Left hindlimb (tissue), 1 donor: ENCODE results near the gene ABAT.

Experiments
- DNase-seq: peaks from one replicate; pipeline ENCODE4 v3.0.0-alpha.2; 2018

The ABAT gene

DNA sequence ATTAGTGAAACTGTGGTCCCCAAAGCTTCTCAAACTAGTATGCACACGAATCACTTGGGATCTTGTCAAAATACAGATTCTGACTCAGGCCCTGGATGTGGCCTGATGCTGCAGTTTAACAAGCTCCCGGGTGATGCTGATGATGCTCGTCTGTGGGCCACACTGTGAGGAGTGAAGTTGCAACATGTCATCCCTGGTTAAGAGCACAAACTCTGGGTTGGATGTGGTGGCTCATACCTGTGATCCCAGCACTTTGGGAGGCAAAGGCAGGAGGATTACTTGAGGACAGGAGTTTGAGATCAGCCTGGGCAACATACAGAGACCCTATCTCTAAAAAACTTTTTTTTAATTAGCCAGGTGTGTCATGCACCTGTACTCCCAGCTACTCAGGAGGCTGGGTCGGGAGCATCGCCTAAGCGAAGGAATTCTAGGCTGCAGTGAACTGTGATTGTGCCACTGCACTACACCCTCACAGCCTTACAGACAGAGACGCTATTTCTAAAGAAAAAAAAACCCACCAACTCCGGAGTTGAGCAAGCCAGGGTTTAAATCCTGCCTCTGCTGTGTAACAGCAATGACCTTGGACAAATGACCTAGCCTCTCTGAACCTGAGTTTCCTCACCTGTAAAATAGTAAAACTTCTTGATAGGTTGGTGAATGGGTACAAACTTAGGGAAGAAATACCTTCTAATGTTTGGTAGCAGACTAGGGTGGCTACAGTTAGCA lies 24.4 kb upstream of the ABAT start:
- DNase-seq: no peak

DNA sequence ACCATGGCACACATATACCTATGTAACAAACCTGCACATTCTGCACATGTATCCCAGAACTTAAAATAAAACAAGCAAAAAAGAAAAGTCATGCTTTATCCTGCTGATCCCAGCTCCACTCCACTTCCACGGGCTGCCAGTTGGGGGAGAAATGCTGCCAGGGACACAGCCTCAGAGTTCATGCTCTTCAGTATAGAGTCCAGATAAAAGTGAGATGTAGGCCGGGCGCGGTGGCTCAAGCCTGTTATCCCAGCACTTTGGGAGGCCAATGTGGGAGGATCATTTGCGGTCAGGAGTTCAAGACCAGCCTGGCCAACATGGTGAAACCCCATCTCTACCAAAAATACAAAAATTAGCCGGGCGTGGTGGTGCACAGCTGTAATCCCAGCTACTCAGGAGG lies 22.5 kb upstream of the ABAT start:
- DNase-seq: peak; percentile 40

DNA sequence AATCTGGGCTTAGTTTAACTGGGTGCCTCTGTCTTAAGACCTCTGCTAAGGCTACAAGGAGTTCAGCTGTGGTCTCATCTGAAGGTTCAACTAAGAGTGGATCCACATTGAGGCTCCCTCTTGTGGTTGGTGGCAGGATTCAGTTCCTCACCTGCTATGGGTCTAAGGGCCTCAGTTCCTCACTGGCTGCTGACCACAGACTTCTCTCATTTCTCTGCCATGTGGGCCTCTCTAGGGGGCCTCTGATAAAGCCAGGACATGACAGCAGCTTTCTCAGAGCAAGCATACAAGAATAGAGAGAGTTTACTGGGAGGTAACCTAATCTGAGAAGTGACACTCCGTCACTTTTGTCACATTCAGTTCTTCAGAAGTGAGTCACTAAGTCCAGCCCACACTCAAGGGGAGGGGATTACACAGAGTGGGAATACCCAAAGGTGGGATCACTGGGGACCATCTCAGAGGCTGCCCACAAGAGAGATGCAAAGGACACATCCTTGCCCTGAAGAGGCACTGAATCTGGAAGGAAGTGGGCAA lies 19.2 kb upstream of the ABAT start:
- no peak for DNase-seq

DNA sequence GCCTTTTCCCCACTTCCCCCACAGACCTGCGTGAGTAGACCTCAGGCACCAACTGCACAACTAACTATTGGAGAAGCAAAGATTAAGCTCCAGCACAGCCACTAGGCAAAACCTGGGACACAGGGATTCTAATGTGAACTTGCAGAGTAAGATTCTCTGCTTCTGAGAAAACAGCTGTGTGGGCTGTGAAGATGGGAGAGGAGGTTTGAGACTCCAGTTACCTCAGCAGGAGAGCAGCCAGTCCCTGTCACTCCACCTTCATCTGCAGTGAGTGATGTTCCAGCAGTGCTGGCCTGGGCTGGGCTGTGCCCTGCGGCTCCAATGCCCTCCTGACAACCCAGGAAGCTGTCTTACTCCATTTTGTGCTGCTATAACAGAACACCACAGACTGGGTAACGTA lies 18.0 kb upstream of the ABAT start:
- no peak for DNase-seq

DNA sequence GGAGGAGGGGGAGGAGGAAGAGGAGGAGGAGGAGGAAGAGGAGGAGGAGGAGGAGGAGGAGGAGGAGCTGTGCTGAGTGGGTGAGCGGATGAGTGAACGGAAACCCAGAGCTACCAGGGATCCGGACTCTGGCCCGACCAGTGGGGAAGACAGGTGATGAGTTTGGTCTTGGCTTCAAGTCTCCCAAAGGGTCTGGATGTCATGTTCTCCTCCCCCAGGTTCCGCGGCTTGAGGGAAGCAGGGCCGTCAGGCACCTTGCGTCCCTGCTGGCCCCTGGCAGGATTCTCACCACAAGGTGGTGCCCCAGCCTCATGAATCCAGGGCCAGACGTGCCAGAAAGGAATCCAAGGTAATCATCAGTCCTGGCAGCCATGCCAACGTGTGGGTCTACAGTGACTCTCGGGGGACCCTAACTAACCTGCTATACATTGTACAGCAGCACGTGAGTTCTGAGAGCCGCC lies 13.5 kb upstream of the ABAT start:
- peak; percentile 61 for DNase-seq

DNA sequence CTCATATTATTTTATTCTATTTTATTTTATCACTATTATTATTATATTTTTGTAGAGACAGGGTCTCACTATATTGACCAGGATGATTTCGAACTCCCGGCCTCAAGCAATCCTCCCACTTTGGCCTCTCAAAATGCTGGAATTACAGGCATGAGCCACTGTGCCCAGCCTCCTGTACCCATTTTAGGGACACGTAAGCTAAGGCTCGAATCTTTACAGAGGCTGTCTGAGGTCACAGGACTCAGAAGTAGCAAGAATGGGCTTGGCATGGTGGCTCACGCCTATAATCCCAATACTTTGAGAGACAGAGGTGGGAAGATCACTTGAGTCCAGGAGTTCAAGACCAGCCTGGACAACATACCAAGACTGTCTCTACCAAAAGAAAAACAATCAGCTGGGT lies 12.7 kb upstream of the ABAT start:
- no peak for DNase-seq

DNA sequence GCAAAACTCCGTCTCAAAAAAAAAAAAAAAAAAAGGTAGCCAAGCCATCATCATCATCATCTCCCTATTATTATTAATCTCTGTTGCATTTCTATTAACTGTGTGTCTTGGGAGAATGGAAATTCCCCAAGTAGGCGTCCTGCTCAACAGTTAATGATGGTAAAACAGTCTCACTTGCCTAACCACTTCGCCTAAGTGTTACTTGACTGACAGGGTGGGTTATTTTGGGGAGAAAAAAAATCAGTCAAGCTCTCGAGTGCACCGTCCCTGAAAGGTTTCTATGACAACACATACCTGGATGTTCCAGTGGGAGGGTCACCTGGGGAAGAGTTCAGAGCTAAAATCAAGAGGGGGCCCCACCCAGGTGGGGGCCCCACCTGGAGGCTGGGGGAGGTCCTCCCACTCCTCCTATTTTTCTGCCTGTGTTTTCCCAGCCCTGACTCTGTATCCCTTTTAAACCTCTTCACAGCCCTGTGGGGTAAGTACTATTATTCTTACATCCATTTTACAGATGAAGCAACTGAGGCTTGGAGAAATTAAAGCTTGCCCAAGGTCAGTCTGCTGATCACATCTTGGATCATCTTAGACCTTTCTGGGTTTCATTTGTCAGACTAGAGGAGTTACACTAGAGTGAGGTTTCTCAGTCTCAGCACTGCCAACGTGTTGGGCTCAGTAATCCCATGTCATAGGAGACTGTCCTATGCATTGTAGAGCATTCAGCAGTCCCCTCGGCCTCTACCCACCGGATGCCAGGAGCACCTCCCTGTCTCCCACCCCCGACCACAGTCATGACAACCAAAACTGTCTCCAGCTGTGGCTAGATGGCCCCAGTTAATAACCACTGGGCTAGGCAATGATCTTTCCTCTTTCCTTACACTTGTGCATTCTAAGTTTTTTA lies 11.0 kb upstream of the ABAT start:
- DNase-seq: no peak

DNA sequence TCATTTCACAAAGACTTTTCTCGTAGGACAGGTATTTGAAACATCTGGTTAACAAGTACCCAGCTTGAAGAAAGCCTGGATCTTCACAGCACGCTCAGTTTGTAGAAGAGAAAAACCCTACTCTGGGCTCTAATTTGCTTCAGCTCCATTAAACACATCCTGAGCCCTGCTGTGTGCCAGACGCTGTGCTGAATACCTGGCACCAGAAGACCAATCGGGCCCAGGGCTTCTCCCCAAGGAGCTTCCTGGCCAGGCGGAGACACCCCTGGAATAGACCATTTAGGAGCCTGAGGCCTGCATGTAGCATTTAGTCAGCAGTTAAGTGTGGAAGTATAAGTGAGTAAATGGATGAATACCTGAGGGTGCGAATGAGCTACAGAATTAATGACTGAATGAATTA lies 8.9 kb upstream of the ABAT start:
- no peak for DNase-seq

DNA sequence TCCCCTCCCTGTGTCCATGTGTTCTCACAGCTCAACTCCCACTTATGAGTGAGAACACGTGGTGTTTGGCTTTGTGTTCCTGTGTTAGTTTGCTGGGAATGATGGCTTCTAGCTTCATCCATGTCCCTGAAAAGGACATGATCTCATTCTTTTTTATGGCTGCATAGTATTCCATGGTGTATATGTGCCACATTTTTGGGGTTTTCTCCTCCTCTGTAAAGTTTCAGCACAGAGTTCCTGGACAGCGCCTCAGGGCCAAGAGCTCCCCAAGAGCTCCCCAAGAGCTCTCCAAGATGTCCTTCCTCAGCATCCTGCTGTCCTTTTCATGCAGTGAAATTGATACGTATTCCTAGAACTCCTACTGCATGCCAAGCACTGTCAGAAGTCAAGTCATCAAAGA lies 6.9 kb upstream of the ABAT start:
- no peak for DNase-seq

DNA sequence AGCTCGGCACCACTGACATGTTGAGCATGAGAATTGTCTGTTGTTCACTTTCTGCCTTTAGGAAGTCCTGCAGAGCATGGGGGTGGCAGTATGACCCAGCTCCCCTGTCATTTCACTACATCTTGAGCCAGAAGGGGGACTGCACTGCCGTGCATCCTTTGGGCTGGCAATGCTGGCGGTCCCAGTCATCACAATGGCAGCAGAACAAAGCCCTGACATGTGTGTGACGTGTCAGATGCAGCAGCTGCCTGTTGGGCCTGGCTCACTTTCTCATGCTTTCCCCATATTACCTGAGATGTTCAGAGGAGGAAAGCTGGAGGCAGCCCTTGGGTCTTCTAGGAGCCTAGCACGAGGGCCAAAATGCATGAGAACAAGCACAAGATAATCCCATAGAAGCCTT lies 6.3 kb upstream of the ABAT start:
- no peak for DNase-seq

DNA sequence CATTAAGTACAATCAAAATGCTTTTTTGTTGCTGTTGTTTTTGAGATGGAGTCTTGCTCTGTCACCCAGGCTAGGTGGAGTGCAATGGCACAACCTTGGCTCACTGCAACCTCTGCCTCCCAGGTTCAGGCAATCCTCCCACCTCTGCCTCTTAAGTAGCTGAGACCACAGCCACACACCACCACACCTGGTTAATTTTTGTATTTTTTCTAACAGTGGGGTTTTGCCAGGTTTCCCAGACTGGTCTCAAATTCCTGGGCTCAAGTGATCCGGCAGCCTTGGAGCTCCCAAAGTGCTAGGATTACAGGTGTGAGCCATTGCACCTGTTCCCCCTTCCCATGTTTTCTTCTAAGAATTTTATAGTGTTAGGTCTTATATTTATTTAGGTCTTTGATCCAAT lies 4.9 kb upstream of the ABAT start:
- DNase-seq: no peak

DNA sequence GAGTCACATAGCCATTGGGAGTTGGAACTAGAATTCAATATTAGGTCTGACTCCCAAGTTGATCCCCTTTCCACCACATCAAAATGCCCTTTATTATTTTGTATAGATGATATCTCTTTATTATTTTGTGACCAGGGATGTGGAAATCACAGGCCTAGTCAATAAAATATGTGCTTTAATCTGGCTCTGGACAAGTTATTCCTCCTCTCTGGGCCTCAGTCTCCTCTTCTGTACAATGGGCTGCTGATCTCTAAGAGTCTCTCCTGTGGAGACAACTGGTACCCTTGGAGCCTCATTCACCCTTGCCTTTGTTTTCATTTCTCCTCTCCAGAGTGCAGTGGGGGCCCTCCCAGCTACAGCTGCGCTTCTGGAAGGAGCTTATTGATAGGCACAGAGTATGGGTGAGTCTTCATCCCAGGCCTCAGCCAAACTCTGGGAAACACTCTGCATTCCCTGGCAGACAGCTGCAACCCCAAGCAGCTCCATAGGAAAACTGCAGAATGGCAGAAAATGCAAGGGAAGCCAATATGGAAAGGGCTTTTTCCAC lies 4.3 kb upstream of the ABAT start:
- no peak for DNase-seq

DNA sequence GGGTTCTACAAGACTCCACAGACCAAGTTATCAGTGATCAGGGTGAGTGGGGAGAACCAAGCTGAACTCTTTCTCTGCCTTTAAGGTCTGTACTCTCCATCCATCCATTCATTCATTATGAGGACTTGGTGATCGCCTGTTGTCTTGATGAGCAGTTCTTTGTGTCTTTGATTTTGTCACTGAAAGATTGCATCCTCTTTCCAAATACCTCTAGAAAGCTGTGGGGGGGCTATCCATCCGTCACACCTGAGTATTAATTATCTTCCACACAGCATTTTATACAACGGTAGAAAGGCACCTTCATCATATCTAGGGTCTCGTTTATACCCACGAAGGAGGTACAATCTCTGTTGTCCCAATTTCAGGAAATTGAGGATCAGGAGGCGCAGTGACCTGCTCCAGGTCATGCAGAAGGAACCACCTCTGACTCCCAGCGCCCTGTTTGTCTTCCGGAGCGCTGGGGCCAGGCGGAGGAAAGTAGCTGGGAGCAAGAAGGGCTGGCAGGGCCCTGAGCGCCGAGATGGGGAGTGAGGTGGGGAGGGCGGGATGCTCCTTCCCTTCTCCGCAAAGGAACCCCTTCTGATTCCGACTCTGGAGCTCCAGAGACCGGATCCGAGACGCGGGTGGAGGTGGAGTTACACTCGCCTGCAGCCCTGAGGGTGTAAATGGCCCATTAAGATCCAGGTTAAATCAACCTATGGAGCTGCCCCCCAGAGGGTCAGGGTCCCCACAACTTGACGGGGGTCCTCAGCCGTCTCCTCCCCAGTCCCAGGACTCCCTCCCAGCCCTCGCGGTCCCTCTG lies 605 bp upstream of the ABAT start:
- DNase-seq: no peak

DNA sequence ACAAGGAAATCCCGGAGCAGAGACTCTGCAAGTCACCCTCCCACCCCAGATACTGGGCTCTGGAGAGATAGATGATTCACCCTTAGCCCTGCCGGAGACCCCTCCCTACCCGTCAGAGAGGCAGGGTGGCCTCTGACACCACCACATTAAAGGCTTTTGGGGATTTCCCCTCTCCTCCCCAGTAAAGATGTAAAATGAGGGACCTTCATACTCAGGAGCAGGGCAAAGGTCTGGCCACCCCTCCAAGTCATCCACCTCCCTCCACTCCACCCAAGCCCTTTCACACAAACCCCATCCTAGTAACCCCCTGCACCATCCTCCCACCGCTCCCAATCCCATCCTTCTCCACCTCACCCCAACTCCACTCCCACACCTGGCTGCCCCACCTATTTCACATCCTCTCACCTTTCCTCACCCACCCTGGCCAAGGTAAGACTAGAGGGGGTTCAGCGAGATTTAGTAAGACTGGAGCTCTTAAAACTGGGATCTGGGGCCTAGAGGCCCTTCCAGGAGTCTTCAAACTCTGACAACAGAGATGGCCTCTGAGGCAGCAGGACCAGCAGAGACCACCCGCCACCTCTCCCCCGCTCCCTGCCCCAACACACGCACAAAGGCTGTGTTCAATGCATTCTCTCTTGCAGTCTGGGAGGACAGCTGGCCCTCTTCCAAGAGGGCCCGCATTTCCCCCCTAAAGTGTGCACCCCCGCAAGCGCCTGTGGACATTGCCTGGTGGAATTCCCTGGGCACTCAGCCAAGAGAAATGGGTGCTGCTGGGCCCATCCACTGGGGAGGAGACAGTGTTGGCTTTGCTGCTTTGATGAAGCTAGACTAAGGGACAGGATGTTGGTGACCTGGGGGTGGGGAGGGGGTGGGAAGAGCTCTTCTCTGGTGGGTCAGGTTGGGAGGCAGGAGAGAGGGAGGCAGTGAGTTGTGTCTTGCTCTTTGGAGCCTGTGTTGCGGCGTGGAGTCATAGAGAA lies 1.1 kb downstream of the ABAT start:
- no peak for DNase-seq

DNA sequence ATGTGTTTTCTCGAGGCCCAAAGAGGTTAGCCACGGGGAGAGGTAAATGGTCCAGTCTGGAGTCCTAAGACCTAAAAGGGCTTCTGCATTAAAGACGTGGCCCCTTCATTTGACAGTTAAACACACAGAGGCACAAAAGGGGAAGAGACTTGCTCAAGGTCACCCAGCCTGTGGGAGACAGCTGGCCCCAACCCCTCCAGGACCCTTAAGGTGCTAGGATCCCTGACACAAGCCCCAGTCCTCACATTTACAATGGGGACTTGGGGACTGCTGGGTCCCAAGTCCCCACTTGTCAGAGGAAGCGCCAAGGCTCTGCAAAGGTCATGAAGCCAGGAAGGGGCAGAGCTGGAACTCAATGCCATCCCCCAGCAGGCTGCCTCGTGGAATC lies 1.7 kb downstream of the ABAT start:
- no peak for DNase-seq

DNA sequence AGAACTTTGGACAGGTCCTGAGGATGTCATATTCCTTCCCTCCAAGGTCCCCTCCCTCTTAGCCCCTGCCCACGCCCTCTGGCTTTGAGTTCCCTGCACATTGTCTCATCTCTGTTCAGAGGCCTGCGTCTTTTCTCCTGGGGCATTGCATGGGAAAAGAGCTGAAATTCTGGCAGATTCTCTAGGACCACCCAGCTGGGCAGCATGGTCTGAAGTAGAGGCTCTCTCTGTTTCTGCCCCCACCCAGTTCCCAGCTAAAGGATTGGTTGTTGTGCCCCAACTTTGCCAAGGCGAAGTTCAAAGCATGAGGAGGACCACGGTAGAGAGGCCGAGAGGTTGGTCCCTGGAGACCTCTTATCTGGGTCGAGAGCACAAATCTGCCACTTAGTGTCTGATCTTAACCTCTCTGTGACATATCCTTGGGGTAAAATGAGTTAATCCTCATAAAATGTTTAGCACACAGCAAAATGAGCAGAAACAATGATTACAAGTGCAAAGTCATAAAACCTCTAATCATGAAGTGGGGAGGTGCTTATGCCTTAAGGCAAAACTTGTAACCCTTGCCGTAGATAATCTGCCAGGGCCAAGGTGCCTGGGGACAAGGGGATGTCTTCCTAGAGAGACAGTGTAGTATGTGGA lies 2.4 kb downstream of the ABAT start:
- DNase-seq: no peak

DNA sequence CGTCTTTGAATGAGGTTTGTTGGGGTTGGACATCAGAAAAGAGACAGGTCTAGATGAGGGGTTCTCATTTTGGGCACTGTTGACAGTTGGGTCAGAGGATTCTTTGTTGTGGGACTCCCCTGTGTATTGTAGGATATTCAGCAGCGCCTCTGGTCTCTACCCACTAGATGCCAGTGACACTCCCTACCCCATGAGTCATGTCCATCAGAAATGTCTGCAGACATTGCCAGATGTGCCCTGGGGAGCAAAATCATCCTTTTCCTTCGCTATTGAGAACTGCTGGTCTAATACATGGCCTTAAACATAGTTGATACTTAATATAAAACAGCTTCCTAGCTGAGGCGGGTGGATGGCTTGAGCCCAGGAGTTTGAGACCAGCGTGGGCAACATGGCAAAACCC lies 3.1 kb downstream of the ABAT start:
- DNase-seq: no peak

DNA sequence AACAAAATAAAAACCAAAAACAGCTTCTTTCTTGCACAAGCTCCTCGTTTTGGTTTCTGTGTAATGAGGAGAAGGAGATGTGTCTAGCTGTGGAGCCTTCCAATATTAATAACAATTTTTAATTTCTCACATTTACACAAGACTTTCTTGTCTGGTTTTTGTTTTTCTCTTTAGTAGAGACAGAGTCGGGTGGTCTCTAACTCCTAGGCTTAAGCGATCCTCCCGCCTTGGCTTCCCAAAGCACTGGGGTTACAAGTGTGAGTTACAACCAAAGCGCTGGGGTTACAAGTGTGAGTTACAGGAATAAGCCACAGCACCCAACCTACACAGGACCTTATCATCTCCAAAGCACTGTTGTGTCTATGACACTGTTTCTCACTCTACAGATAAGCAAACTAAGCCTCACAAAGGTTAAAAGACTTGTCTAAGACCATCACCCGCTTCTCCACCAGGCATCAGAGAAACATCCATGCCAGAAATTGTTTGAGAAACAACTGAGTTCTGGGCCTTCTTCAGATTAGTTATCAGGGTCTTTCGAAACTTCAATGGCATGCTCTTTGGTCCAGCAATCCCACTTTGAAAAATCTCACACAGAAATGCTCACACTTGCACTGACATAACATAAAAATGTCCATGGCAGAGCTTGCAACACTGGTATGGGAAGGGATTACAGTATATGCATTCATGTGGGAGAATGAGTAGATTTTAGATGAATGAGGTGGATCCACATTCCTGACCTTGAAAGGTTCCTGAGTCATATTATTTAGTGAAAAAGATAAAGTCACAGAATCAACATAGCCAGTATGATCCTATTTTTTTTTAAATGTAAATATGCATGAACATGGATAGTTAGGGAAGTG lies 3.9 kb downstream of the ABAT start:
- DNase-seq: no peak

DNA sequence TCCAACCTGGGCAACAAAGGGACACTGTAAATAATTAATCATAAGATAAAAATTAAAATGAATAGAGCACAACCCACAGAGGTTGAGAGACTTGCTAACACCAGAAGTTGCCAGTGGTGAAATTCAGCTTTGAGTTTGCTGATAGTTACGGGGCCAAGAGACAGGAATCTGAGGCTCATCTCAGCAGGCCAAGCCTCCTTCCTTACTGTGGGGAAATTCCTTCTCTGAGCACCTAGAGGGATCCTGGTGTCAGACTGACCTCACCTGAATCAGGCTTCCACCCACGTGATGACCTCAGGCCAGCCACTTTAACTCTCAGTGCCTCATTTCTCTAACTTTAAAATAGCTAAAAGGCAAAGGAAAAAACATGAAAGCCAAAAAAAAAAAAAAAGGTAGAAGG lies 4.7 kb downstream of the ABAT start:
- no peak for DNase-seq
